Heart right ventricle (tissue), 16 donors: ENCODE data around the gene ADGRG3. TPM values are rescaled to one million over a fixed set of nuclear protein-coding genes. Genes with fewer than 3 reads are reported as not detected.

Source experiments
- ATAC-seq, 8 donors: fragments of 200-7000 bp; cut with Tn5 transposase; one replicate each; pipeline ENCODE4 v1.9.1; 2020; ENCODE audit warnings: mild to moderate bottlenecking in 8 of 8, moderate library complexity in 8 of 8, moderate number of reproducible peaks in 1 of 8
- DNase-seq, 2 donors: peaks; one replicate each; pipeline ENCODE4 v3.0.0-alpha.2; 2020
- H3K27ac ChIP-seq, 10 donors: fragments of 200-600 bp; sonication (generic) in 2 of 10; one replicate each; pipeline versions ENCODE4 v1.5.0 to v1.8.0; 2020 to 2022; ENCODE audit warnings: mild to moderate bottlenecking in 3 of 10
- H3K27me3 ChIP-seq, 7 donors: fragments of 200-600 bp; one replicate each; pipeline ENCODE4 v1.8.0; 2021 to 2022; ENCODE audit warnings: mild to moderate bottlenecking in 2 of 7
- H3K36me3 ChIP-seq, 9 donors: fragments of 200-600 bp; sonication (generic) in 1 of 9; one replicate each; pipeline versions ENCODE4 v1.5.0 to v1.8.0; 2020 to 2022; ENCODE audit warnings: mild to moderate bottlenecking in 2 of 9
- H3K4me1 ChIP-seq, 9 donors: fragments of 200-600 bp; sonication (generic) in 1 of 9; one replicate each; pipeline versions ENCODE4 v1.5.0 to v1.8.0; 2020 to 2022; ENCODE audit warnings: mild to moderate bottlenecking in 4 of 9
- H3K4me3 ChIP-seq, 10 donors: fragments of 200-600 bp; sonication (generic) in 2 of 10; one replicate each; pipeline versions ENCODE4 v1.5.0 to v1.8.0; 2020 to 2022; ENCODE audit warnings: mild to moderate bottlenecking in 7 of 10, moderate library complexity in 2 of 10
- H3K9me3 ChIP-seq, 11 donors: fragments of 200-600 bp in 10 of 11; sonication (generic) in 2 of 11; one replicate each; pipeline versions ENCODE4 v1.5.0 to v1.8.0; 2013 to 2022; ENCODE audit warnings: mild to moderate bottlenecking in 2 of 11, control low read depth in 1 of 11, moderate library complexity in 1 of 11
- WGBS, 2 donors: extraction: QIAGEN DNeasy Blood & Tissue Kit; methylation state at CpG; one replicate each; pipeline ENCODE4 v1.1.7; 2013; ENCODE audit warnings: inconsistent platforms in 1 of 2; 5-methylcytosine and 5-hydroxymethylcytosine counted together
- intact Hi-C, 10 donors: fragments of 100-400 bp; cut with DNase I; formaldehyde crosslinking; loops; one replicate each; pipeline versions ENCODE4 v1.11.1 to v1.14.2; 2022
- polyA plus RNA-seq, 2 donors: library from polyadenylated mRNA; stranded (reverse); fragments of 200-250 nt; gene quantifications; one replicate each; pipeline ENCODE4 v1.2.3, GENCODE V29; 2013
- total RNA-seq, 10 donors: library from RNA; stranded (reverse); fragmentation: NEBNext Ultra II Directional in 3 of 10; extraction: Animal tissue kit (Norgen Biotek cat#: 25700) in 3 of 10; gene quantifications; one replicate each; pipeline versions ENCODE4 v1.2.1 to v1.2.4, GENCODE V29; 2021 to 2023
- TF ChIP-seq, protein P1 (sequence below), 9 donors: fragments of 200-600 bp; sonication (generic) in 2 of 9; IDR thresholded peaks; one replicate each; pipeline versions ENCODE4 v1.5.0 to v1.8.0; 2021 to 2022; ENCODE audit warnings: antibody characterized with exemption in 9 of 9, mild to moderate bottlenecking in 5 of 9, moderate library complexity in 1 of 9
- donor health status: Arrhythmogenic right ventricular cardiomyopathy.
- donor health status: ischemic (EF 13 %, LVEDD 7.1; RV severe dilation, severe dysfunction).
- donor health status: healthy with polysubstance abuse.
- donor health status: DM: no; HTN: yes; CAD: no.
- donor health status: DM: no; HTN: no; CAD: no.
- donor health status: ischemic (EF 25% LVEDD 6.9; RV normal size, moderate dysfunction).
- donor health status: ischemic (EF 25% LVEDD 5.7; RV mildly dilated, moderate dysfunction).
- donor health status: healthy.
- donor health status: DM: yes; HTN: yes; CAD: no.
- donor health status: Ischemic cardiomyopathy.
- donor health status: ischemic (EF 35%, LVEDD 5.7; RV mildly dilated, moderate dysfunction).
- donor health status: nonischemic (EF 11% LVEDD 7.7; RV severe dilation, severe dysfunction).
- donor health status: DM: yes; HTN: yes; CAD: no.
- donor health status: PGD.
- donor health status: ischemic (EF 29% LVEDD 5.4; RV normal size, mild dysfunction).
- donor health status: nonischemic (EF 23%, LVEDD 6.1; RV moderate dilation, normal function).

Gene ADGRG3
- total and polyA plus RNA-seq, 12 donors: 0.22 to 2.4 (median 0.55) TPM; not detected in 2

DNA sequence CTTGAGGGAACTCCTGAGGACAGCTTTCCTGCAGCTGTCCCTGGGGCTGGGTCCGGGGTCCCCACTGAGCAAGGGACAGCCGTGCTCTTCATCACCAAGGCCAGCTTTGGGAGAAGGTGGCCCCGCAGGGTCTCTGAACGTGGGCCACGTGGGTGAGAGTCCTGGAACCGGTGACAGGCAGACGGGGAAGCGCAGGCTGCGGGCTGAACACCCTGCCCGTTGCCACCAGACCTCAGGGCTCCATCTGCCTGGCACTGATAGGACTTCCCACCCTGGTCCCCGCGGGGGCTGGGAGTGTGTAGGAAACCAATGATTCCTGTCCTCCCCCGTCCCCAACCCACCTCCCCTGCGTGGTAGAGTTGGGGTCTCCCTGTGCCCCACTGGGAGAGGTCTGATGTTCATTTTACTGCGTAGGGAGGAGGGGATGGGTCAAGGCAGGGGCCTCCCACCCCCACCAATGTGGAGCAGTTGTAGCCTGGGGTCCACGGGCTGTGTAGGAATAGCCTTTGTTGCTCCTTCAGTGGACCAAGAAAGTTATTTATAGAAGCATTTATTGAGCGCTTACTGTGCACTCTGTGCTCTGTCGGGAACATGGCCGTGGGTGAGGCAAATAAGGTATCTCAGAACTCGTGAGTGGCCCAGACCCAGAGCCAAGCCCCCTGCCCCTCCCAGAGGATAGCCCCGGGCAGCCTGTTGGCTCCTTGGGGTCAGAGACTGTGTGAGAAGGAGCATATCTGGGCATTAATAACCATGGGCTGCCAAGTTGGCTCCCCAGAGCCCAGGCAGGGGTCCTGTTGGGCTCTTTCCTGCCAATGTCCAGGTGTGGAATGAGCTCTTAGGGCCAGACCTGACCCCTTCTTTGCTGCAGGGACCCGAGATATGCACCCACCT is 38.3 kb upstream of the ADGRG3 start:
- Histone ChIP-seq H3K9me3 (no peaks in the 10 kb centered on the region), H3K4me3 (peak overlapping the region; percentile 39 to 63 (median 52)), H3K27me3 (peaks cover 0 to 27% (median 0%) of the 10 kb centered on the region in 7 donors), H3K27ac (peak overlapping the region; percentile 72 to 92 (median 84)), H3K4me1 (peaks cover 16 to 61% (median 53%) of the 10 kb centered on the region in 9 donors), H3K36me3 (no peaks in the 10 kb centered on the region)
- DNase-seq (peak in 1 of 2 donors; percentile 18), ATAC-seq (no peak)
- intact Hi-C loops: loop anchor here in 2 of 10 donors (2.0 kb wide), 1 partner anchor 17 kb away; no protein-coding TSS in a partner anchor
- TF ChIP-seq, protein P1, sequence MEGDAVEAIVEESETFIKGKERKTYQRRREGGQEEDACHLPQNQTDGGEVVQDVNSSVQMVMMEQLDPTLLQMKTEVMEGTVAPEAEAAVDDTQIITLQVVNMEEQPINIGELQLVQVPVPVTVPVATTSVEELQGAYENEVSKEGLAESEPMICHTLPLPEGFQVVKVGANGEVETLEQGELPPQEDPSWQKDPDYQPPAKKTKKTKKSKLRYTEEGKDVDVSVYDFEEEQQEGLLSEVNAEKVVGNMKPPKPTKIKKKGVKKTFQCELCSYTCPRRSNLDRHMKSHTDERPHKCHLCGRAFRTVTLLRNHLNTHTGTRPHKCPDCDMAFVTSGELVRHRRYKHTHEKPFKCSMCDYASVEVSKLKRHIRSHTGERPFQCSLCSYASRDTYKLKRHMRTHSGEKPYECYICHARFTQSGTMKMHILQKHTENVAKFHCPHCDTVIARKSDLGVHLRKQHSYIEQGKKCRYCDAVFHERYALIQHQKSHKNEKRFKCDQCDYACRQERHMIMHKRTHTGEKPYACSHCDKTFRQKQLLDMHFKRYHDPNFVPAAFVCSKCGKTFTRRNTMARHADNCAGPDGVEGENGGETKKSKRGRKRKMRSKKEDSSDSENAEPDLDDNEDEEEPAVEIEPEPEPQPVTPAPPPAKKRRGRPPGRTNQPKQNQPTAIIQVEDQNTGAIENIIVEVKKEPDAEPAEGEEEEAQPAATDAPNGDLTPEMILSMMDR (IDR thresholded peaks at IDR 0.05): no peak
- WGBS, 2 donors: 44 to 48% methylated on average over 22 of the region's 22 CpGs

DNA sequence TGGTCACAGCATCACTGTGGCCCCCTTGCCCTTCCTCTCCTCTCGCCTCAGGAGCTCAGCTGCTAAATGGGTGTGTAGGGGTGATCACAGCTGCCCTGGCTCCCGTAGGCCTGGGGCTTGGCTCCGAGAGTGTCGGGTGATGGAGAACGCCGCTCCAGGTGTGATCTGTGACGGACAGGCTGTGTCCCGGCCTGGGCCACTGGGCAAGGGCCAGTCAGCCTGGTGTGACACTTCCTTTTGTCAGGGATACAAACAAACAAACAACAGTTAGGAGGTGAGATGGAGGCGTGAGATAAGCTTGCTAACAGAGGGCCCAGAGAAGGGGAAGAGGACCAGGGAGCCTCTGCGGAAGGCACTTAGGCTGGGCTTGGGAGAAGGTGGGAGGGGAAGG is 37.7 kb upstream of the ADGRG3 start:
- peak overlapping the region; percentile 72 to 92 (median 84) for H3K27ac ChIP-seq
- no peaks in the 10 kb centered on the region for H3K36me3 ChIP-seq
- 64 to 70% methylated on average over 10 of the region's 10 CpGs for WGBS, 2 donors
- TF ChIP-seq, protein P1 (IDR thresholded peaks at IDR 0.05): no peak
- H3K9me3 ChIP-seq: no peaks in the 10 kb centered on the region
- intact Hi-C loops: no loop called here
- peaks cover 17 to 65% (median 54%) of the 10 kb centered on the region in 9 donors for H3K4me1 ChIP-seq
- peaks cover 0 to 27% (median 0%) of the 10 kb centered on the region in 7 donors for H3K27me3 ChIP-seq
- DNase-seq (peak in 1 of 2 donors; percentile 16), ATAC-seq (no peak)
- peak overlapping the region; percentile 39 to 63 (median 52) for H3K4me3 ChIP-seq

DNA sequence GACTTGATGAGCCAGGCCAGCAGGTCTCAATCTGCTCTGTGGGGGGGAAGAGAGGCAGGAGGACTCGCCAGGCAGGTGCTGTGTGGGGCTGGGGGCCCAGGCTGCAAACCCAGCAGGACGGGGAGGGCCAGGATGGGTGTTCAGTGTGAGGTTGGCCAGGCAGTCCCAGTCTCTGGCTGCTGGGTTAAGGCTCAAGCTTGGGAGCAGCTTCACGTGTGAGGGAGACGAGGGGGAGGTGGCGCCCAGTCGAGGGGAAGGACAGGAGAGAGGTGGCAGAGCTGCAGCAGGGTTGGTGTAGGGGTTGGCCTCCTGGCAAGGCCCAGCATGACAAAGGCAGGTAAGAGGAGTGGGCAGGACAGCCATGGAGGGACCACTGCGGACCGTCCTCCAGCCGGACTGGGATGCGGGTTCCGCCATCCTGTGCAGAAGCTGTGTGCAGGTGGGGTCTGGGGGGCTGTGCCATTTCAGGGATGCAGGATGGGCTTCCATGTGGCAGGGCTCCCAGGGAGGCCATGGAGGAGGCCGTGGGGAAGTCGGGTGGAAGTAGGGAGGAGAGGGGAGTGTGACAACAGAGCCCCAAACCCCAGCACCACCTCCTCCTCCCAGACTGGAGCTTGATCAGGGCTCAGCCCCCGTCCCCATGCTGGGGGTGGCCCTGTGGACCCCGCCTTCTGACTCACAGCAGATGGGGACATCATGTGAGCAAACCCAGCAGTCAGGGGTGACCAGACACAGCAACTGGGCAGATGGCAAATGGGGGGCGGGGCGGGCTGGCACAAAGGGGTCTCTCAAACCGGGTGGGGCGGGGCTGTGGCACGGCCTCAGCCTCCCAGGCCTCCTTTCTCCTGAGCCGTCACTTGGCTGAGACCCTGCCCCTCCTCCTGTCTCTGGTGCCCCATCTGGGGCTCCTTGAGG is 36.9 kb upstream of the ADGRG3 start:
- no peak for ATAC-seq
- TF ChIP-seq, protein P1 (IDR thresholded peaks at IDR 0.05): no peak
- H3K36me3 ChIP-seq: no peaks in the 10 kb centered on the region
- H3K9me3 ChIP-seq: no peaks in the 10 kb centered on the region
- peaks cover 21 to 72% (median 62%) of the 10 kb centered on the region in 9 donors for H3K4me1 ChIP-seq
- 67 to 69% methylated on average over 21 of the region's 21 CpGs for WGBS, 2 donors
- H3K4me3 ChIP-seq: peak overlapping the region in 9 of 10 donors; percentile 39 to 63 (median 54)
- peak in 1 of 2 donors; percentile 9 for DNase-seq
- H3K27ac ChIP-seq: peak overlapping the region; percentile 72 to 92 (median 84)
- peaks cover 0 to 27% (median 0%) of the 10 kb centered on the region in 7 donors for H3K27me3 ChIP-seq
- intact Hi-C loops: no loop called here

DNA sequence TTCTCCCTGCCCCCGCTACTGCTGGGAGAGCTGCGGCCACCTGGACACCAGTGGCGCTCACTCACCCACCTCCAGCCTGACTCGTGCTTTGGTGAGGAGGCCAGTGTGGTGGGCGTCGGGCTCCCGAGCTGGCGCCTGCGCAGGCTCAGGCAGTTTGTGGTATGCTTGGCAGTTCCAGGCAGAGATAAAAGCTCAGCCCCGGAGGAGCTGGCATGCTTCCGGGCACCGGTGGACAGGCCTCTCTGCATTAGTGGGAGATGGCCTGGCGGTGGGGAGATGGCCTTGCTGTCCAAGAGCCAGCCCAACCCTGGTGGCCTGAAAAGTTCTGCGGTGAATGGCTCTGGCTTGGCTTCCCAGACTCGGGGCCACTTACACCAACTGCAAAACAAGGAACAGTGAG is 35.5 kb upstream of the ADGRG3 start:
- peak overlapping the region in 5 of 10 donors; percentile 8 to 26 (median 19) for H3K4me3 ChIP-seq
- 60 to 67% methylated on average over 15 of the region's 15 CpGs for WGBS, 2 donors
- H3K36me3 ChIP-seq: no peaks in the 10 kb centered on the region
- peaks cover 0 to 27% (median 0%) of the 10 kb centered on the region in 7 donors for H3K27me3 ChIP-seq
- no peaks in the 10 kb centered on the region for H3K9me3 ChIP-seq
- DNase-seq (peak in 1 of 2 donors; percentile 39), ATAC-seq (no peak)
- intact Hi-C loops: no loop called here
- TF ChIP-seq, protein P1 (IDR thresholded peaks at IDR 0.05): no peak
- H3K4me1 ChIP-seq: peaks cover 27 to 79% (median 73%) of the 10 kb centered on the region in 9 donors
- peak overlapping the region in 9 of 10 donors; percentile 1 to 92 (median 84) for H3K27ac ChIP-seq
